ENCODE data around the gene LIMS2. TPM values are rescaled to one million over a fixed set of nuclear protein-coding genes. Genes with fewer than 3 reads are reported as not detected.

LIMS2 gene
- total RNA-seq, 1 donor from 2014 or later, result 3.8 TPM

- no peak for TF ChIP-seq CTCF (IDR thresholded peaks at IDR 0.05; ENCODE audit: unreplicated experiment)
- no peak overlapping the region for H3K4me3 Mint-ChIP-seq (ENCODE audit: unreplicated experiment)
- no peaks in the 10 kb centered on the region for H3K36me3 Mint-ChIP-seq (ENCODE audit: low read depth, unreplicated experiment)
- H3K9me3 Mint-ChIP-seq (ENCODE audit: unreplicated experiment), result no peaks in the 10 kb centered on the region
- no peak for DNase-seq (ENCODE audit: low spot score)
- H3K27ac Mint-ChIP-seq (ENCODE audit: unreplicated experiment), result no peak overlapping the region
- peaks cover 16% of the 10 kb centered on the region for H3K27me3 Mint-ChIP-seq (ENCODE audit: unreplicated experiment)
- H3K4me1 Mint-ChIP-seq (ENCODE audit: unreplicated experiment), result peaks cover 2% of the 10 kb centered on the region
Observed at GRCh38 chr2:127671557-127672302, 3.6 kb downstream of the LIMS2 start.

- Mint-ChIP-seq H3K4me3 (ENCODE audit: unreplicated experiment) (no peak overlapping the region), H3K27me3 (ENCODE audit: unreplicated experiment) (peaks cover 8% of the 10 kb centered on the region), H3K27ac (ENCODE audit: unreplicated experiment) (no peak overlapping the region), H3K4me1 (ENCODE audit: unreplicated experiment) (peaks cover 2% of the 10 kb centered on the region), H3K36me3 (ENCODE audit: low read depth, unreplicated experiment) (no peaks in the 10 kb centered on the region), H3K9me3 (ENCODE audit: unreplicated experiment) (no peaks in the 10 kb centered on the region)
- TF ChIP-seq CTCF (IDR thresholded peaks at IDR 0.05; ENCODE audit: unreplicated experiment), result no peak
- DNase-seq (ENCODE audit: low spot score), result no peak
Observed at GRCh38 chr2:127670957-127671290, 4.4 kb downstream of the LIMS2 start.

GRCh38 chr2:127670055-127670956, 5.0 kb downstream of the LIMS2 start:
- no peak for TF ChIP-seq CTCF (IDR thresholded peaks at IDR 0.05; ENCODE audit: unreplicated experiment)
- Mint-ChIP-seq H3K36me3 (ENCODE audit: low read depth, unreplicated experiment) (no peaks in the 10 kb centered on the region), H3K27ac (ENCODE audit: unreplicated experiment) (no peak overlapping the region), H3K4me1 (ENCODE audit: unreplicated experiment) (peaks cover 2% of the 10 kb centered on the region), H3K9me3 (ENCODE audit: unreplicated experiment) (no peaks in the 10 kb centered on the region), H3K27me3 (ENCODE audit: unreplicated experiment) (peaks cover 6% of the 10 kb centered on the region), H3K4me3 (ENCODE audit: unreplicated experiment) (no peak overlapping the region)
- DNase-seq (ENCODE audit: low spot score), result no peak

GRCh38 chr2:127669056-127669455, 6.3 kb downstream of the LIMS2 start:
- Mint-ChIP-seq H3K4me3 (ENCODE audit: unreplicated experiment) (no peak overlapping the region), H3K27me3 (ENCODE audit: unreplicated experiment) (peaks cover 5% of the 10 kb centered on the region), H3K4me1 (ENCODE audit: unreplicated experiment) (no peaks in the 10 kb centered on the region), H3K9me3 (ENCODE audit: unreplicated experiment) (no peaks in the 10 kb centered on the region), H3K36me3 (ENCODE audit: low read depth, unreplicated experiment) (no peaks in the 10 kb centered on the region), H3K27ac (ENCODE audit: unreplicated experiment) (no peak overlapping the region)
- TF ChIP-seq CTCF (IDR thresholded peaks at IDR 0.05; ENCODE audit: unreplicated experiment), result no peak
- DNase-seq (ENCODE audit: low spot score), result no peak
